PC-9 (cell line): ENCODE results near the gene CYS1. TPM values are rescaled to one million over a fixed set of nuclear protein-coding genes. Genes with fewer than 3 reads are reported as not detected.
"Not testable (repeated sequence)": the region's sequence is repeated elsewhere in the genome, so short reads cannot be mapped to it uniquely, and the experiment has no call there.

Experiments used
- BruUV-seq: library from RNA; stranded (reverse); fragments of 400-500 nt; replicated peaks from 2 replicates; lab custom pipeline; 2021; lab: Mats Ljungman, UMichigan
- CTCF ChIA-PET: fragments of 300-600 bp; sonication (Branson Sonifier 250); formaldehyde crosslinking; loops from one replicate; lab custom pipeline; 2022; ENCODE audit warnings: antibody characterized with exemption; lab: Charles Lee
- POLR2A ChIA-PET: fragments of 300-600 bp; sonication (Branson Sonifier 250); formaldehyde crosslinking; loops from one replicate; lab custom pipeline; 2022; ENCODE audit warnings: antibody characterized with exemption; ENCODE audit not compliant: unreplicated experiment; lab: Charles Lee
- DNase-seq, 2 experiments: peaks; one replicate each; pipeline versions ENCODE4 v3.0.0 to v3.0.0-alpha.2; 2015 to 2022; ENCODE audit warnings: mixed read lengths in 1 of 2
- H2AFZ ChIP-seq: fragments of 200-600 bp; sonication (generic); 2 replicates; pipeline ENCODE4 v1.8.1; 2017; ENCODE audit warnings: antibody characterized with exemption
- H3F3A ChIP-seq: fragments of 200-600 bp; sonication (generic); 2 replicates; pipeline ENCODE4 v1.8.1; 2017; ENCODE audit warnings: antibody characterized with exemption, mild to moderate bottlenecking, low read depth; ENCODE audit not compliant: insufficient read depth
- H3K27ac ChIP-seq: fragments of 200-600 bp; sonication (generic); 2 replicates; pipeline ENCODE4 v1.6.1; 2016; ENCODE audit warnings: mixed run types
- H3K27me3 ChIP-seq: fragments of 200-600 bp; sonication (generic); 2 replicates; pipeline ENCODE4 v1.6.1; 2016; ENCODE audit warnings: low read depth, mixed run types; ENCODE audit not compliant: insufficient read depth
- H3K36me3 ChIP-seq: fragments of 200-600 bp; sonication (generic); 2 replicates; pipeline ENCODE4 v1.6.1; 2016; ENCODE audit warnings: low read depth, mixed run types
- H3K4me1 ChIP-seq: fragments of 200-600 bp; sonication (generic); replicated peaks from 2 replicates; pipeline ENCODE4 v1.6.1; 2016; ENCODE audit warnings: mixed run types; ENCODE audit not compliant: insufficient read depth
- H3K4me2 ChIP-seq: fragments of 200-600 bp; sonication (generic); 2 replicates; pipeline ENCODE4 v1.6.1; 2017; ENCODE audit warnings: mixed run types
- H3K4me3 ChIP-seq: fragments of 200-600 bp; sonication (generic); 2 replicates; pipeline ENCODE4 v1.6.1; 2016; ENCODE audit warnings: mixed run types
- H3K79me2 ChIP-seq: fragments of 200-600 bp; sonication (generic); 2 replicates; pipeline ENCODE4 v1.6.1; 2017; ENCODE audit warnings: low read depth, mixed run types
- H3K9me2 ChIP-seq: fragments of 200-600 bp; sonication (generic); 2 replicates; pipeline ENCODE4 v1.8.1; 2017; ENCODE audit warnings: mild to moderate bottlenecking; ENCODE audit not compliant: insufficient read depth
- H3K9me3 ChIP-seq: fragments of 200-600 bp; sonication (generic); 2 replicates; pipeline ENCODE4 v1.8.1; 2016; ENCODE audit warnings: low read depth; ENCODE audit not compliant: insufficient read depth
- H4K20me1 ChIP-seq: fragments of 200-600 bp; sonication (generic); 2 replicates; pipeline ENCODE4 v1.8.1; 2017; ENCODE audit not compliant: insufficient read depth
- EZH2 ChIP-seq: fragments of 200-600 bp; sonication (generic); IDR thresholded peaks from 2 replicates; pipeline ENCODE4 v1.8.0; 2017; ENCODE audit warnings: antibody characterized with exemption, low read depth
- intact Hi-C: fragments of 100-400 bp; cut with micrococcal nuclease; formaldehyde crosslinking; loops from one replicate; pipeline ENCODE4 v1.10.0; 2022; ENCODE audit not compliant: unreplicated experiment
- total RNA-seq: library from RNA; stranded (reverse); gene quantifications from 2 replicates; pipeline ENCODE4 v1.2.3, GENCODE V29; 2021
- TF ChIP-seq, protein P1 (sequence below): fragments of 200-600 bp; sonication (generic); conservative IDR thresholded peaks from 2 replicates; pipeline ENCODE4 v1.6.1; 2017; ENCODE audit warnings: mixed run types, antibody characterized with exemption, mild to moderate bottlenecking, moderate library complexity

CYS1 gene
- total RNA-seq, 1 experiment from 2014 or later: 0.61 TPM

GRCh38 chr2:10016802-10017258 is 63.4 kb downstream of the CYS1 start:
- H3K4me2 ChIP-seq: no peak overlapping the region
- H3K9me2 ChIP-seq: no peaks in the 10 kb centered on the region
- BruUV-seq: no TSS peak
- H3K9me3 ChIP-seq: no peaks in the 10 kb centered on the region
- DNase-seq: no peak
- intact Hi-C loops: no loop called here
- CTCF ChIA-PET: no interaction called here
- no peaks in the 10 kb centered on the region for H3K36me3 ChIP-seq
- no peaks in the 10 kb centered on the region for H4K20me1 ChIP-seq
- H2AFZ ChIP-seq: no peak overlapping the region
- no peaks in the 10 kb centered on the region; the same call in 1 of the 2 replicates for H3F3A ChIP-seq
- POLR2A ChIA-PET: interaction anchor here (0.9 kb wide), 1 partner anchor 114 kb away, joined by 4 read pairs; no protein-coding TSS in a partner anchor
- H3K27ac ChIP-seq: no peak overlapping the region
- no peak overlapping the region for H3K4me3 ChIP-seq
- no peaks in the 10 kb centered on the region for H3K27me3 ChIP-seq
- H3K79me2 ChIP-seq: no peaks in the 10 kb centered on the region
- H3K4me1 ChIP-seq: no peaks in the 10 kb centered on the region
- TF ChIP-seq, protein P1, sequence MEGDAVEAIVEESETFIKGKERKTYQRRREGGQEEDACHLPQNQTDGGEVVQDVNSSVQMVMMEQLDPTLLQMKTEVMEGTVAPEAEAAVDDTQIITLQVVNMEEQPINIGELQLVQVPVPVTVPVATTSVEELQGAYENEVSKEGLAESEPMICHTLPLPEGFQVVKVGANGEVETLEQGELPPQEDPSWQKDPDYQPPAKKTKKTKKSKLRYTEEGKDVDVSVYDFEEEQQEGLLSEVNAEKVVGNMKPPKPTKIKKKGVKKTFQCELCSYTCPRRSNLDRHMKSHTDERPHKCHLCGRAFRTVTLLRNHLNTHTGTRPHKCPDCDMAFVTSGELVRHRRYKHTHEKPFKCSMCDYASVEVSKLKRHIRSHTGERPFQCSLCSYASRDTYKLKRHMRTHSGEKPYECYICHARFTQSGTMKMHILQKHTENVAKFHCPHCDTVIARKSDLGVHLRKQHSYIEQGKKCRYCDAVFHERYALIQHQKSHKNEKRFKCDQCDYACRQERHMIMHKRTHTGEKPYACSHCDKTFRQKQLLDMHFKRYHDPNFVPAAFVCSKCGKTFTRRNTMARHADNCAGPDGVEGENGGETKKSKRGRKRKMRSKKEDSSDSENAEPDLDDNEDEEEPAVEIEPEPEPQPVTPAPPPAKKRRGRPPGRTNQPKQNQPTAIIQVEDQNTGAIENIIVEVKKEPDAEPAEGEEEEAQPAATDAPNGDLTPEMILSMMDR: no peak
- TF ChIP-seq EZH2: no peak

DNA sequence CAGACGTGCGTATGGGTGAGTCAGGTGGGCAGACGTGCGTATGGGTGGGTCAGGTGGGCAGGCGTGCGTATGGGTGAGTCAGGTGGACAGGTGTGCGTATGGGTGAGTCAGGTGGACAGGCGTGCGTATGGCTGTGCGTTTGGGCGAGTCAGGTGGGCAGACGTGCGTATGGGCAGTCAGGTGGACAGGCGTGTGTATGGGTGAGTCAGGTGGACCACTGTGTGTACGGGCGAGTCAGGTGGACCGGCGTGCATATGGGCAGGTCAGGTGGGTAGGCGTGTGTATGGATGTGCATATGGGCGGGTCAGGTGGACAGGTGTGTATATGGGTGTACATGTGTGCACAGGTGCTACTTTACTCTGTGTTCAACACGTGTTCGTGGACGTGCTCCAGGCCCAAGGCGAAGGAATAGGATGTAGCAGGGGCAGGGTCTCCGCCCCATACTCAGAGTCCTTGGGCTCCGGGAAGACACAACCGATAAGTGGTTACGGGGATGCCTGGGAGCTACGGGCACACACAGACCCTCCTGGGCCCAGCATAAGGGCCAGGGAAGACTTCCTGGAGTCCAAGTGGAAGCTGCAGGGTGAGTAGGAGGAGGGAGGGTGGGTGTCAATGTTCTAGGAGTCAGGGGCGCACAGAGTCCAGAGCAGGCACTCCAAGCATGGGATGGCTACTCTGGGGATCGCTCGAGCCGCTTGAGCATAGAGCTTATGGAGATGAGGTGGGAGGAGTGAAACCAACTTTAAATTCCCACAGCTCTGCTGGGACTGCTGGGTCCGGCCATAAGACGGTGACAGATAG is 64.0 kb downstream of the CYS1 start:
- no peaks in the 10 kb centered on the region for H3K27me3 ChIP-seq
- no peaks in the 10 kb centered on the region for H3K9me2 ChIP-seq
- no peak overlapping the region for H3K4me3 ChIP-seq
- H3K4me2 ChIP-seq: no peak overlapping the region
- H3K4me1 ChIP-seq: no peaks in the 10 kb centered on the region
- H3K27ac ChIP-seq: no peak overlapping the region
- TF ChIP-seq, protein P1: no peak
- TF ChIP-seq EZH2: no peak
- no peaks in the 10 kb centered on the region for H3K9me3 ChIP-seq
- no peak overlapping the region for H2AFZ ChIP-seq
- ChIA-PET POLR2A (interaction anchor here (0.9 kb wide), 1 partner anchor 113 kb away, joined by 4 read pairs; no protein-coding TSS in a partner anchor), CTCF (no interaction called here)
- H3K79me2 ChIP-seq: no peaks in the 10 kb centered on the region
- no peaks in the 10 kb centered on the region for H3K36me3 ChIP-seq
- BruUV-seq: no TSS peak
- intact Hi-C loops: no loop called here
- H3F3A ChIP-seq: no peaks in the 10 kb centered on the region; the same call in 1 of the 2 replicates
- no peaks in the 10 kb centered on the region for H4K20me1 ChIP-seq
- DNase-seq: no peak

GRCh38 chr2:10015376-10015989 is 64.7 kb downstream of the CYS1 start:
- POLR2A ChIA-PET, BruUV-seq, H4K20me1 ChIP-seq, DNase-seq, H3K27ac ChIP-seq, H3K27me3 ChIP-seq, H3F3A ChIP-seq, H3K4me3 ChIP-seq, H3K79me2 ChIP-seq, H2AFZ ChIP-seq, H3K9me3 ChIP-seq, H3K4me1 ChIP-seq, H3K9me2 ChIP-seq, H3K4me2 ChIP-seq, intact Hi-C loops, H3K36me3 ChIP-seq, CTCF ChIA-PET: not testable (repeated sequence)
